D341Med (cell line): ENCODE measurements around the gene DDT.
A peak's percentile ranks its signal among the peaks of the same experiment; 100 is the strongest.
"Not testable (repeated sequence)": the region's sequence is repeated elsewhere in the genome, so short reads cannot be mapped to it uniquely, and the experiment has no call there.

Experiments used
- DNase-seq: peaks from one replicate; pipeline ENCODE4 v3.0.0; 2012; ENCODE audit warnings: low spot score

The DDT gene

DNA sequence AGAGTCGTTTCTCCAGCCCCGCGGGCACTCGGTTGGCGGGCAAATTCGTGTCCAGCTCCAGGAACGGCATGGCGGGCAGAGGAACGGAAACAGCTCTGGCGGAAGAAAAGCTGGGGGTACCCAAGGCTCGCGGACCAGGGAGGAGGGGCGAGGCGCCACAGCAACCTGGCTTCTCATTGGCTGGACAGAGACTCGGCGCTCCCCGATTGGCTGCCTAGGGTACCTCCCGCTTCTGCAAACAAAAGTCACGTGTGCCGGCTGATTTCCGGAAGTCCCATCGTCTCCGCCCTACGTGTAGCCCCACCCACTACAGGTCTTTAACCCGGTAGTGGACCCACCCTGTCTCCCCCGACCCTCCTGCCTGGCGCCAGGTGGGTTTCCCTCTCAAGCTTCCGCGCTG is at the start of gene DDT:
TSS of gene DDT (minus strand) at position 97 of the 400 bp plus-strand sequence. CDS start at position 70, 27 bp downstream.
- DNase-seq = not testable (repeated sequence)

DNA sequence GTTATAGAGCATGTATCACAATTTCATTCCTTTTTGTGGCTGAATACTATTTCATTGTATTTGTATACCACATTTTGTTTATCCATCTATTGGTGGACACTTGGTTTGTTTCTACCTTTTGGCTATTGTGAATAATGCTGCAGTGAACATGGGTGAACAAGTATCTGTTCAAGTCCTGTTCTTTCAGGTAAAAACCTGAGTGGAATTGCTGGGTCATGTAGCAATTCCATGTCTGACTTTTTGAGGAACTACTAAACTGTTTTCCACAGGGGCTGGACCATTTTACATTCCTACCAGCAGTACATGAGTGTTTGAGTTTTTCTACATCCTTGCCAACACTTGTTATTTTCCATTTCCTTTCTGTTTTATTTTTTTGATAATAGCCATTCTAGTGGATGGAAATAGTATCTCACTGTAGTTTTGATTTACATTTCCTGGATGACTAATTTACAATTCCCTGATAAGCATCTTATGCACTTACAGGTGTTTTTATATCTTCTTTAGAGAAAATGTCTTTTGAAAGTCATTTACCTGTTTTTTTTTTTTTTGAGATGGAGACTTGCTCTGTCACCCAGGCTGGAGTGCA is 49.1 kb upstream of the DDT start:
- no peak for DNase-seq

DNA sequence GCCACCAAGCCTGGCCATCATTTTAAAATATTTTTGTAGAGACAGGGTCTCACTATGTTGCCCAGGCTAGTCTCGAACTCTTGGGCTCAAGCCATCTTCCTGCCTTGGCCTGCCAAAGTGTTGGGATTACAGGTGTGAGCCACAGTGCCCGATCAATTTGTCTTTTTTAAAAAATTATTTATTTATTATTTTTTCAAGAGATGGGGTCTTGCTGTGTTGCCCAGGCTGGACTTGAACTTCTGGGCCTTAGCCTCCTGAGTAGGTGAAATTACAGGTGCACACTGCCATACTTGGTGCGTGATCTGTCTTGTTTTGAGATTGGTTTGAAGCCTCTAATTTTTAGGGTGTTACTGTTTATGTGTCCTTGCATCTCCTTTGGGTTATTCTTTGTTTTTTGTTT is 47.1 kb upstream of the DDT start:
- DNase-seq = no peak

DNA sequence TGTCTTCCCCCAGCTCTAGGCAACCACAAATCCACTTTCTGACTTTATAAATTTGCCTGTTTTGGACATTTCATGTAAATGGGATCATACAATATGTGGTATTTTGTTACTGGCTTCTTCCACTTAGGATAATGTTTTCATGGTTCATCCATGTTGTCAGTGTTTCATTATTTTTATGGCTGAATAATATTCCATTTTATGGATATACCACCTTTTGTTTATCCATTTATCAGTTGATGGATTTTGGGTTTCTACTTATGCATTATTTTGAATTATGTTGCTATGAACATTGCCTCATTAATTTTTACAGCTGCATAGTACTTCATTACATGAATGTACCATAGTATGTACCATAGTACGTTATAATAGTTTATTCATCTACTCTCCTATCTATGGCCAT is 41.9 kb upstream of the DDT start:
- DNase-seq = no peak

DNA sequence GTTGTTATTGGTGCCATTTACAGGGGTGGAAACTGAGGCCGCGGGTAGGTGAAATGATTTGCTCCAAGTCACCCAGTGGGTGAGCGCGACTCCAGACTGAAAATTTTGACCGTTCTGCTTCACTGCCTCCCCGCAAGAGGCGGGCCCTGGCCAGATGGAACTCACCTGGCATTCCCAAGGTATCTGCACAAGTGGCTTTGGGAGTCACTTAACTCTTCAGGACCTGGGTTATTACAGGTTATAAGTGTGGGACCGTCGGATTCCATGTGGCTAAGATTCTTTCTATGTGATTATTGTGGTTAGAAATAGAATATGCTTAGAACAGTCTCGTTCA is 37.5 kb upstream of the DDT start:
- peak; percentile 54 for DNase-seq

DNA sequence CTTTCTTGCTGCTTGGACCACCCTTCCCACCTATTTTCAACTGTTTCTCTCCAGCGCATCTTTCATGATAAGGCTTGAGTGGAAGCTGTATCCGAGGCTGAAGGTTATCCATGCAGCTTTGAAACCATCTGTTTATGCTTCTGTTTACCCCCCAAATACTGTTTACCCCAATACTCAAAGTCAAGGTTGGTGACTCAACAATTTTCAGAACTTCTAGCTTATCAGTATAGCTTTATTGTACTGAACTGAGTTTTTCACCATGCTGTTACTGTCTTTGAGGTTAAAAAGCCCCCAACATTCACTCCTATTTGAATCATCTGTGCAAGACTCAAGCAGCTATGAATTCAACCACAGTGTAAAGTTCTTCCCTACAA is 35.8 kb upstream of the DDT start:
- DNase-seq = no peak

DNA sequence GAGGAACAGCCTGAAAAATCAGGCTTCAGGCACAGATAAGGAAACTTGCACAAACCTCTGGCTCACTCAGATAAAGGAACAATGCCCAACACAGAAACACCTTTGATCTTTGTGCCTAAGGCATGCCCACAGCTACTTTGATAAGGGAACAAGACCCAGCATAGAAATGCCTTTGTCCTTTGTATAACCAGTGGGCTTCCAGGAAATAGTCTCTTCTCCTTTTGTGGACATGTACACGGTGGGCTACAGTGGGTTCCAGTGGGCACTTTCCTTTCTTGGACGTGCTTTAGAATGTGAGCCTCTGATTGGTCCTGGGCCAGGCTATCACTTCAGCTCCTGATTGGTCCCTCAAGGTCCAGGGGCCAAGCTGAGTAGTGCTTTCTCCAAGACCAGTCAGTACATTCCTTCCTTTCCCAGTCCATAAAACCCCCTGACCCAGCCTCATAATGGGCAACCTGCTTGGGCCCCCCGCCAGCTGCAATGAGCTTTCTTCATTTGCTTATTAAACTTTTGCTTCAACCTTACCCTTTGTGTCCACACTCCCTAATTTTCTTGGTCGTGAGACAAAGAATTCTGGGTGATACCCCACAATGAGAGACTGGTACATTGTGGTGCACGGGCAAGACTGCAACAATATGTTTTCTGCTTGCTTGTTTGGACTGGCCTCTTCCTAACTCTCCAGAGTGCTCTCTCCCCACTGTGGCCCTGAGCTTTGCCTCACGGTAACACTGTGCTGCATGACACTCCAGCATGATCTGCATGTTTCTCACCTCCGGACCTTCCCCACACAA is 35.2 kb upstream of the DDT start:
- DNase-seq = no peak

DNA sequence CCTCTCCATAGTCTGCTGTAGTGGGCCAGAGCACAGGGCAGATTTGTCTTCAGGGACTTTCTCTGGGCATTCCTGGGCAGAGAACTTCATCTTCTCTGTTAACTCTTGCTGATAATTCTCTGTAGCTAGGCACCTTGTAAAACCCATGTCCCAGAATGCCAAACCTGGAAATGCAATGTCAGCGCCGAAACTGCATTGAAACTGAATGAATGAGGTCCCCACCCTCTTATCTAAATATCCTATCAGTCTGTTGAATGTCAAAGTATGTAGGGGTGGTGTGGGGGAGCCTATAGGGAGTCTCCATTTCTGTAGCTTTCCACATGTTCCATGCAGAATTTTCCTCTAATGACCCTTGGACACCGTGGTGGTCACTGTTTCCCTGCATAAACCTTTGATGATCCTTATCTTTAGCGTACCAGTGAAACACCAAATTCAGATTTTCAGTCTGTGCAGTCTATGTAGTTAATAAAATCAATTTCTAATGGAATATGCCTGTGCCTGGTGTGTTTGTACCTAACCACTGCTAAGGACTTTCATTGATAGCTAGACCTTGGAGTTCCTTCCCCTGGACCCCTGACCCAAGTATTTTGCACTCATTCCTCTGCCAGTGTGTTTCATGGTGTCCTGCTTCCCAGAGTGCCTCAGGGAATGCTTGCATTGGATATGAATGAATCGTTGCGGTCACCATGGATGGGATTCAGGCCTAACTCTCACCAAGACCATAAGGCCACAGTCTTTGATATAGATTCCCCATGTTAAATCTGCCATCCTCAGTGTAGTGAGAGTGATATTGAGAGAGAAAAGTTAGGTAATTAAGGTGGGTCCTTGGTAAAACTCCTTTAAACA is 34.4 kb upstream of the DDT start:
- DNase-seq = no peak

DNA sequence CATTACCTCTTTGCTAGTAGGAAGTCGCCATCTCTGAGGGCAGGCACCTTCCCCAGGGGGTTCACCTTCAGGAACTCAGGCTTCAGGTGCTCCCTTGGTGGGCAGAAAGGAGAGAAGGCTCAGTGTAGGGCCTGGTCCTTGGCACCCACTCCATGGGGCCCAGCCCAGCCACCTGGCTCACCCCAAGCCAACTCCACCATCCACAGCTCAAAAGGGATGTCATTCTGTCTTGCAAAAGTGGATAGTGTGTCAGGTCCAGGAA is 33.7 kb upstream of the DDT start:
- no peak for DNase-seq

DNA sequence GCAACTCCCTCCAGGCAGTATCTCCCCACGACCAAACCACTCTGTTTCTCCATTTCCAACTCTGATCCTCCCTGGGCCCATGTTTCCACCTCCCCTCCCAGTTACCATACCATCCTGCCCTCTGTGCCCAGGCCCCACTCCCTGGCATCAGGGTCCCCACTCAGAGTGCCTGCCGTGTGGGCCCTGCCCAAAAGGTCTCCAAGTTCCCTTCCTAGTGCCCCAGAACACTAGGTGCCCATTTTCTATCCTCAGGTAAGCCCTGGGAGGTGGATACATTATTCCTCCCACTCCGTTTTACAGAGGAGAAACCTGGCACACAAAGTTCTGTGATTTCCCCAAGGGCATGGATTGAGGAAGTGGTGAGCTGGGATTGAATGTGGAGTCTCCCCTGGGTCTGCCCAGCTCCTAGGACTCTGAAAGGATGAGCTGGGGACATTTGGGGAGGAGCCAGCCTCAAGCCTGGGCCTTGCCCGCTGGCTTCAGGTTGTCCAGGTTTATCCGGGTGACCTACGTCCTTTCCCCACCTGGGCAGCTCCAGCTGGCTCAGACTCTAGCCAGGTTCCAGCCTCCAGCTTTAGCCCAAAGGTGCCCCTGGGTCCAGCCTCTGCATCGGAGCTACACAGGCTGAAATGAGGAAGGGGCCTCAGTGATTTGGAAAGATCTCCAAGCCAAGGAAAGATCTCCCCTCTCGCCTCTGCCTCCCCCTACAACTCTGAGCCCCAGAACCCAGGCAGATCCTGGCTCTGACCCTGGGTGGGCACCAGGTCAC is 33.2 kb upstream of the DDT start:
- DNase-seq = no peak

DNA sequence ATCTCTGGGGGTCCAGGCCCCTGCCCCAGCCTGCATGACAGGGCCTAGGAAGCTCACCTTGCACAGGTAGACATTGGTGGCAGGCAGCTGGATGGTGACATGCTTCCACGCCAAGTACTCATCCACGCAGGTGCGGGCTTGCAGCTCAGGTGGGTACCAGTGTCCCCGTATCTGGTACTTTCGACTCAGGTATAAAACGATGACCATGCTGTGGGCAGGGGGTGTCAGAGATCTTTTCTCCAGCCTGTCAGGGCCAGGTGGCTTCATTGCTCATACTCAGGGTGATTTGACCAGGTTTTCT is 32.6 kb upstream of the DDT start:
- DNase-seq = no peak

DNA sequence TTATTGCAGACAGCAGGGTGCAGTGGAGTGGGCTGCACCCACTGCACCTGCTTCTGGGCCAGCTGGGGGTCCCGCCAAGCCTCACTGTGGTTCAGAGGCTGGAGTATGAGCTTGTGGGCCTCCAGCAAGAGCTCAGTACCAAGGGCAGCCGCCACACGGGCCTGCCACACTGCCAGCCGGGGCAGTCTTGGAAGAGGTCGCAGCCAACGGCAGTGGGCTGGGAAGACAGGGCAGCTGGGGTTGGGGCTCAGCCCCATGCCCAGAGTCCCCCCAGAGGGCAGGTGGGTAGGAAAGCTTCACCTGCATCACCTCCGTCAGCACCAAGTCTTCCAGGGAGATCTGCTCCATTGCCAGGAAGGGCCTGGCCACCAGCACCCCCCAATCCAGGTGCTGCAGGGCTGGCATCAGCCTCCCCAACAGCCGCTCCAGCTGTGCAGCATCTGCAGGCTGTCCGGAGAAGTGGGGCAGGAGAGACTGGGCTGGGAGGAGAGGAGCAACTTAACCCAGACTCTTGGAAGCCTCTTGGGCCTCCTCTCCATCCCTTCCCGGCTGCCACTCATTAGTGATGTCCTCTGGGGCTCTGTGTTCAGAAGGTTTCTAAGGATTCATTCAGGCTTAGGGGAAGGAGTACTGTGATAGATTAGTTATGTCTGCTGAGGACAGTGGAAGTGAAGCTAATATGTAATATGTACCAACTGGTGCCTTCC is 32.1 kb upstream of the DDT start:
- DNase-seq = no peak

DNA sequence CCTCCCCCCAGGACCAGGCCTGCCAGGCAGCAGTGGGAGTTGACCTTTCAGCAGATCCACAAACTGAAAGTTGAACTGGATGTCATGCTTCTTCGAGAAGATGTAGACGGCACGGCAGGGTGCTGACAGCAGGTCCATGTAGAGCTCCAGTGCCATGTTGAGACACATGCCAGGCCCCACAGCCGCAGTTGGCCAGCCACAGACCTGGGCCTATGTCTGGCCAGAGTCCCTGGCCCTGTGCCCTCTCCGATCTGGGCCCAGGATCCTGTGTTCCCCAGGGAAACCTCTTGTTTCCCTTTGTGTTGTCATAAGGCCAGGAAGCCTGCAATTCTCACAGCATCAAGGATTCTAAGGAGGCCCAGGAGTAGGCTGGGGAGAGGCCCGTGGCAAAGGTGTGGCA is 31.0 kb upstream of the DDT start, which contains the start of gene GSTT4:
TSS of gene GSTT4 (minus strand) at position 253 of the 400 bp plus-strand sequence. CDS start at position 156, 97 bp downstream.
- DNase-seq = no peak

DNA sequence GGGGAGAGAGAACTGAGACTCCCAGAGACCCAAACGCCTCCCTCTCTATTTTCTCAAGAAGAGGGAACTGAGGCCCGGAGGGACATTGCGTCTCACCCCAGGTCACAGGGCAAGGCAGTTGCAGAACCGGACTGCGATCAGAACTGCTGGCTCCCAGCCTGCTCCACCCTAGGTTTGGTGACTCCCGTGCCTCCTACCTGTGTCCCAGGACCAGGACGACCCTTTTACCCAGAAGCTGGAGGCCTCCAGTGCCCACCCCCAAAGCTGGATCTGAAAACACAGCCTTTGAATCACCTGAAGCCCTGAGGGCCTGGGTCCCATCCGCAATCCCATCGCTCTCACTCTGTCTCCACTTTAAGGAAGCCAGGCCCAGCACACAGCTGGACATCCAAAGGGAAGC is 29.6 kb upstream of the DDT start:
- peak; percentile 28 for DNase-seq

DNA sequence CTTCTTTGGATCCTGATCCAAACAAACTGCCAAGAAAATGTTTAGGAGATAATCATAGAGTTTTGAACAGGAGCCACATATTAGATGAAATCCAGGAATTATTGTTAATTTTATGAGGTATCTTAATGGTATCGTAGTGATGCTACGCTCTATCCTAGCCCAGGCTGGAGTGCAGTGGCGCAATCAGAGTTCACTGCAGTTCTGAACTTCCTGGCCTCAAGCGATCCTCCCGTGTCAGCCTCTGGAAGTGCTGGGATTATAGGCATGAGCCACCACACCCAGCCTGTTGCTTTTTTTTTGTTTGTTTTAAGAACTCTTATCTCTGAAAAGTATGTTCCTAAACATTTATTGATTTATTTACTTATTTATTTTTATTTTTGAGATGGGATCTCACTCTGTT is 28.6 kb upstream of the DDT start:
- DNase-seq = no peak

DNA sequence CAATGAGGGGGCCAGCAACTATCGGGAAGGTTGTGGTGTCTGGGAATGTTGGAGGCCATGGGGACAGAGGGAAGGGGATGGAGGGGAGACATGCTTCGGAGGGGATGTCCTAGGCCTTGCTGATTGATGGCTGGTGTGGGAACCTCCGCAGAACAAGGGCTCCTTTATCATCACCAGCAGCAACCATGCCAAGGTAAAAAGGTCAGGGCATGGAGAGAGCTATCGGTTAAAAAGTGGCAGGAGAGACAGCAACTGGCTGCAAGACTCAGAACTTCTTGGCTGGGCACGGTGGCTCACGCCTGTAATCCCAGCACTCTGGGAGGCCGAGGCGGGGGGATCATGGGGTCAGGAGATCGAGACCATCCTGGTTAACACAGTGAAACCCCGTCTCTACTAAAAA is 28.0 kb upstream of the DDT start:
- DNase-seq = peak; percentile 23

DNA sequence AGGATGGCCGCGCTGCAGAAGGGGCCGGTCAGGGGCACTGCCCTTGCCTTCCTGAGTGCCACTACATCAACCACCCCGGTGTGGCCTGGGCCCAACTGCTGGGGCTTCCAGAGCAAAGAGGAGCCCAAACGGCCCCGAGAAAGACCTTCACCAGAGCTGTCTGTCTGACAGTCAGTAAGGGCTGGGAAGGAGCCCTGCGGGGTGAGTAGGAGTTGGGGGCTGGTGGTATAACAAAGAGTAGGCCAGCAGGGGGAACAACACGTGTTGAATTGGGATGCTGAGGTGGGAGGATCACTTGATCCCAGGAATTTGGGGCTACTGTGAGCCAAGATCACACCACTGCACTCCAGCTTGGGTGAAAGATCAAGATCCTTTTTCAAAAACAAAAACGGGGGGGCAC is 27.1 kb upstream of the DDT start:
- peak; percentile 31 for DNase-seq

DNA sequence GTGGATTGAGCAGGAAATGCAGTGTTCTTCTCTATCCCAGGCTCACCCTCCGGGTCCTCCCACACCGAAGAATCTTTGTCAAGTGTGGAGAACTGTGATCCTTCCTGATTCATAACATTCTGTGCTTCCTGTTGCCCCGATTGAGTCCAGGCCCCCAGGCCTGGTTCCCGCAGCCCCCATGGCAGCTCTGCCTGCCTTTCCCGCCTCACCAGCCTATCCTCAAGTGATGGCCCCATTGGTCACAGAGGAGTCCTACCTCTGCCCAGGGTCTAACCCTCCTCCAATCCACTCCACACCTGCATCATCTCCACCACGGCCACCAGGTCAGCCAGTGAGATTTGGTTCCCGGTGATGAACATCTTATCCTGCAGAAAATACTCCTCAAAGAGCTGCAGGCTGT is 25.5 kb upstream of the DDT start:
- DNase-seq = not testable (repeated sequence)

DNA sequence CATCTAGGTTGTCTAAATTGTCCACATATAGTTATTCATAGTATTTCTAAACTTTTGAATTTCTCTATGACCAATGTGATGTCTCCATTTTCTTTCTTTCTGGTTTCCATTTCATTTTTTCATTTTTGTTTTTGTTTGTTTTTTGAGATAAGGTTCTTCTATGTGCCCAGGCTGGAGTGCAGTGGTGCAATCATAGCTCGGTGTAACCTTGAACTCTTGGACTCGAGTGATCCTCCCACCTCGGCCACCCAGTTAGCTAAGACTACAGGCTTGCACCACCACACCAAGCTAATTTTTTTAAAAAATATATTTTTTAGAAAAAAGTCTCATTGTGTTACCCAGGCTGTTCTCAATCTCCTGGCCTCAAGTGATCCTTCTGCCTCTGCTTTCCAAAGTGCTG is 22.9 kb upstream of the DDT start:
- no peak for DNase-seq

DNA sequence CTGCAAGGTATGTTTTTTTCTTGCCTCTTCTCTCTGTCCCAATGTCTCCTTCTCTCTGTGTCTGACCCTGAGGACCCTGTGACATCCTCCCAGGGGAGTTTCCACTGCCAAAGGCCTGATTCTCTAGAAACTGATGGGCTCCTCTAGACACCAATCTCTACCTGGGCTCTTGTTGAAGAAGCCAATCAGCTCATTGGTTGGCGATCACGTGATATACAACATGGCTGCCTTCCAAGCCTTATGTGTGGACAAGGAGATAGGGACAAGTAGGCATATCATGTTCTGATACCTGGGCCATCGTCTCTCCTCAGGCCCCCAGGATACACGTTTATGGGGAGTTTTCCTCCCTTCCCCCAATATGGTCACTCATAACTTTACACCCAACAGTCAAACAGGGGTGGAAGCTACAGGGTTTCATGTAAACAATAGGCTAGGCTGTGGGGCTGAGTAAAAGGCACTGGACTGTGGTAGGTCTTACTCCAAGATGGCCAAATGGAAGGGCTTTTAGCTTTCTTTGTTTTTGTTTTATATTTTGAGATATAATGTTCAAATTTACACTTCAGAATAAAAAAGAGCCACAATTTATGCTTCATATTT is 19.4 kb upstream of the DDT start:
- not testable (repeated sequence) for DNase-seq

DNA sequence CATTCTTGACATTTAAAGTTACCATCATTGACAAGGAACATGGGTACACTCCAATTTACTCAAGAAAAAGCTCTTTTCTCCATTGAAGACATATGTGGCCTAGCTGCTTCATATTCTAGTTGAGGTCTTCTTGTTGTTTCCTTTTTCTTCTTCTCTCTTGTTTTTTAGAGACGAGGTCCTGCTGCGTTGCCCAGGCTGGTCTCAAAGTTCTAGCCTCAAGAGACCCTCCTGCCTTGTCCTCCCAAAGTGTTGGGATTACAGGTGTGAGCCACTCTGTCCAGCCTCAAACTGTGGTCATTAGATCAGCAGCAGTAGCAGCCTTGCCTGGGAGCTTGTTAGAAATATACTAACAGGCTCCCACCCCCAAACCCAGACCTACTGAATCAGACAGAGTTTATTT is 18.8 kb upstream of the DDT start:
- DNase-seq = not testable (repeated sequence)
